Renal cortex interstitium (tissue), 11 donors: ENCODE measurements around the gene CTNNB1. TPM values are rescaled to one million over a fixed set of nuclear protein-coding genes. Genes with fewer than 3 reads are reported as not detected.

Source experiments
- DNase-seq, 11 donors: peaks; one replicate each; pipeline ENCODE4 v3.0.0-alpha.2; 2013; ENCODE audit warnings: low read depth in 9 of 11, low spot score in 4 of 11; ENCODE audit errors: extremely low read depth in 1 of 11
- polyA plus RNA-seq, 3 donors: library from polyadenylated mRNA; unstranded; fragments of 120-200 nt; gene quantifications; one replicate each; pipeline ENCODE4 v1.2.1, GENCODE V29; 2013; ENCODE audit not compliant: insufficient read length in 3 of 3

Gene CTNNB1
- polyA plus RNA-seq, 3 donors, result 474 to 519 (median 497) TPM

GRCh38 chr3:41239587-41239986, 40.3 kb downstream of the CTNNB1 start:
- no peak for DNase-seq

- no peak for DNase-seq
Measured at GRCh38 chr3:41241161-41241560, 41.9 kb downstream of the CTNNB1 start.

GRCh38 chr3:41241800-41242571, 42.7 kb downstream of the CTNNB1 start:
- DNase-seq, result no peak

GRCh38 chr3:41243183-41243582, 43.9 kb downstream of the CTNNB1 start:
- DNase-seq, result no peak

GRCh38 chr3:41244620-41245336, 45.5 kb downstream of the CTNNB1 start:
- DNase-seq, result no peak

- DNase-seq, result peak in 1 of 11 donors; percentile 18
Measured at GRCh38 chr3:41247055-41248004, 48.0 kb downstream of the CTNNB1 start.

- DNase-seq, result no peak
Measured at GRCh38 chr3:41248525-41248924, 49.2 kb downstream of the CTNNB1 start.

- no peak for DNase-seq
Measured at GRCh38 chr3:41249318-41249717, 50.0 kb downstream of the CTNNB1 start.

- no peak for DNase-seq
Measured at GRCh38 chr3:41250825-41251224, 51.5 kb downstream of the CTNNB1 start.

- no peak for DNase-seq
Measured at GRCh38 chr3:41251593-41251992, 52.3 kb downstream of the CTNNB1 start.

- no peak for DNase-seq
Measured at GRCh38 chr3:41258239-41258800, 59.0 kb downstream of the CTNNB1 start.

- DNase-seq, result no peak
Measured at GRCh38 chr3:41259449-41260062, 60.3 kb downstream of the CTNNB1 start.

GRCh38 chr3:41260063-41260450, 60.8 kb downstream of the CTNNB1 start:
- no peak for DNase-seq

- no peak for DNase-seq
Measured at GRCh38 chr3:41265011-41265545, 65.8 kb downstream of the CTNNB1 start.

- DNase-seq, result no peak
Measured at GRCh38 chr3:41265823-41266273, 66.5 kb downstream of the CTNNB1 start.

- DNase-seq, result no peak
Measured at GRCh38 chr3:41267975-41268640, 68.8 kb downstream of the CTNNB1 start.

GRCh38 chr3:41272667-41273066, 73.4 kb downstream of the CTNNB1 start:
- DNase-seq, result no peak
